HG03575 (cell line): ENCODE data around the gene SLIT3.

Experiments
- ATAC-seq: cut with Tn5 transposase; IDR thresholded peaks from one replicate; pipeline ENCODE4 v1.9.1; 2021; ENCODE audit not compliant: unreplicated experiment, insufficient number of reproducible peaks, low FRiP score; ENCODE audit errors: extremely low read depth

Gene SLIT3

DNA sequence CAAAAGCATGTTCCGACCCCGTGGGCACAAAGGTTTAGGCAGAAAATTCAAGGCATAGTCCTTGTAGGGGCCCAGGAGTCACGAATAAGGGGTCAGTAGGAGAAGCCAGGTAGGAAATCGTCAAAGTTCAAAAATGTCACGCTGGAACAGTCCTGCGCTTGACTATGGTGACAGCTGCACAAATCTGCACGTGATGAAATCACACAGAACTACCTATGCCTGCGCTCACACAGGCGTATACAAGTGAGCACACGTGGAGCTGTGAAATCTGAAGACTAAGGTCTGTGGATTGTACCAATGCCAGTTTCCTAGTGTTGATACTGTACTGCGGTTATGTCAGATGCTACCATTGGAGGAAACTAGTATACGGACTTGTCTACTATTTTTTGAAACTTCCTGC is 418.7 kb downstream of the SLIT3 start:
- ATAC-seq = no peak

DNA sequence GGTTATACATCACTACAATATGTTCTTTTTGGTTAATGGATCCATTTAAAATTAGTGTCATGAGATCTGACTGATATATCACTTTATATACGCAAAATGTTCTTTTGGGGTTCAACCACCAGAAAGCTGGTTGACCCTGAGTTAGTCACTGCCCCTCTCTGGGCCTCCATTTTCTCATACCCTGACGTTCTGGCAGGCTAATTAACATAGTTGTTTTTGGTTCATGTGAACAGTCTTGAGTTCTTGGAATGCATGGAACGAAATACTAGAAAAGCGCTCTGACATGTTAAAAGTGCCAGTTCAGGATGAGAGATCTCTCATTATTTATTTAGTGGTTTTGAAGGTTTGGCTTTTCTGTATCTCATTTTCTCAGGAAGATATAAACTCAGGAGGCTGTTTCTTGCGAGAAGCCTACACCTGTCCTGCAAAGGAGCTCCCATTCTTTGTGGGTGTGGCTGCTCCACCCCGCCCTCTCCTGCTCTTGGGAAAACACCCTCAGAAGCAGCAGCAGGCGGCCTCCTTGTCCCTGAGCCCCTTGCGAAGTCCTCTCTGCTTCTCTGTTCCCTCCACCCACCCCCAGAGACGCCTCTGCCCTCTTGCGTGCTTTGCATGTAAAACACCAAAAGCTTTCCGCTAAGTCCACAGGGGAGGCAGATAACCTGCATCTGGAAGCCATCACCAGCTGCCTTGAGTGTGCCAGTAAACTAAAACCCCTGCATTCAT is 419.4 kb downstream of the SLIT3 start:
- no peak for ATAC-seq

DNA sequence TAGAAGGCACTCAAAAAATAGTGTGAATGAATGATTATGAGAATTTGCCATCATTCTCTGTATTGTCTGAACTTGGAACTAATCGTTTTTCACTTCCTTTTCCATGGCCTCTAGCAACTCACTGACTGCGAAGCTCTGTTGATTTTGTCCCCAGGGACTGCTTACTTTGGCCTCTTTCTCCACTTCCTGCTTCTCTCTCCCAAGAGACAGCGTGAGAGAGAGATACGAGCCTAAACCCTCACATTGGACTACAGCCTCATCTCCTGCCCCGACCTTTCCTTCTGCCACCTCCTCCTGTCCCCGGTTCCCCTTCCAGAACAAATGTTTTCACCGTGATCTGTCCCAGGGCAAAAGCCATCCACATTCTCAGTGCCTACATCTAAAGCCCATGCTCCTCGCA is 421.0 kb downstream of the SLIT3 start:
- ATAC-seq = peak; percentile 98

DNA sequence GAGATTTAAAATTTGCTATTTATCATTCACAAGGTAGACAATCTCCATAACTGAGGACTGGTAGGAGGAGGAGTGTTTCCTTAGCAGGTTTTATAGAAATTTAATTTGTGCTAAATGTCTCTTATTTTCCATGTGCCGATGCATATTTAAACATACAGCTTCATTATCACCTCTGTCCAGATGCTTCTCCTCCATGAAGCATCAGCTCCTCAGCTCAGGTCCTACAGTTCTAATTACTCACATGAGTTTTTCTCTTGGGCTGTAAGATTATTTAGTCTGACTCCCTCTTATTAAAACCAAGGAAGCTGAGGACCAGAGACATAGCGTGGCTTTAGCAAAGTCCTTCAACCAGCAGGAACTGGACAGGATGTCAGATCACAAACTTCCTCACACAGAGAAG is 421.6 kb downstream of the SLIT3 start:
- ATAC-seq = no peak

DNA sequence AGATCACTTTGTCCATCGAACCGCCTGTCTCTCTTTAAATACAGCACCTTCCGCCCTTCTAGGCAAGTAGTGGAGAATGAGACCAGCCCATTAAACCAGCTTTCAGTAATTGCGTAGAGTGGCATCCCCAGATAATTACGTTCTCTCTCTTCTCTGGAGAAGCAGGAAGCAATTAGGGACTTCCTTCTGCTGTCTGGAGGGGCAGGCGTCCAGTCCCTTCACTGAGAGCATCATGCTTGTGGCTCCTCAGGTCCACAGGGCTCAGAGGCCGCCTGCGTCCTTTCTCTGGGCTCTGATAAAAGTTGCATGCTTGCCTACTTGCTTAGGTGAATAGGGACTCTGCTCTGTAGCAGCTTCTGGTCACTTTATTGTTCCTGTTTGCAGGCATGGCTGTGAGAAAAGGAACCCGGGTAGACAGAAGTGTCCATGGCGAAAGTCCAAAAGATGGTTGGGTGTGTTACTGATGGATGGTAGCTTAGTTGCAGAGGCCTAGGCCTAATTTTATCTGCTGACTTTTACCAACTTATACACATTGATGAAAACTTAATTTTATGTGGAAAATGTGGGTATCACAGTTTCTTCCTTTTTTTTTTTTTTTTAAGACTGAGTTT is 422.7 kb downstream of the SLIT3 start:
- no peak for ATAC-seq

DNA sequence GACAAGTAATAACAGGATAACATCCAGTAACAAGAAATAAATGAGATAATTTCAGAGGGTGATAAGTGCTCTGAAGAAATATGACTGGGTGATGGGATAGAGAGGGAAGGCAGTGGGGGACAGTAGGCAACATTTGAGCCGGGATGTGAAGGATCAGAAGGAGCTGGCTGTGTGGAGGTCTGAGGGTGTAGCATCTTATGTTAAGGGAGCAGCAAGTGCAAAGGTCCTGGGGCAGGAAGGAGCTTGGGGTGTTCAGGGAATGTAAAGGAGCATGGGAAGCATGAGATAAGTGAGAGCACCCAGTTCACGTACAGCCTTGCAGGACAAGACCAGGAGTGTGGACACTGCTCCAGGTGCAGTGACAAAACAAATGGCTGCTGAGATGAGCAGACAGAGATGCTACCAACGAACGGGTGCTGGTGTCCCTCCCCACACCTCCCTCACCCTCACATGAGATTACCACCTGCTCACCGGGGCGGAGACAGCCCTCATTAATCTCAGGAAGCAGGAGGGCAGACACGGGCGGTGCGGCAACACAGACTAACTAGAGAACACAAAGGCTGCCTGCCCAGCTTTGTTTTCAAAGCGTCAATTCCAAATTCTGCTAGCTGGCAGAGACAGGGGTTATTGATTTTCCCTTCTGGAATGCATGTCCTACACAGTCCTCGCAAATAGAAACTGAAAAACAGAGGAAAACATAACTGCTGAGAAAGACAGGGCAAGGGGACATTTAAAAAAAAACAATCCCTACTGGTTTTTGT is 423.6 kb downstream of the SLIT3 start:
- no peak for ATAC-seq

DNA sequence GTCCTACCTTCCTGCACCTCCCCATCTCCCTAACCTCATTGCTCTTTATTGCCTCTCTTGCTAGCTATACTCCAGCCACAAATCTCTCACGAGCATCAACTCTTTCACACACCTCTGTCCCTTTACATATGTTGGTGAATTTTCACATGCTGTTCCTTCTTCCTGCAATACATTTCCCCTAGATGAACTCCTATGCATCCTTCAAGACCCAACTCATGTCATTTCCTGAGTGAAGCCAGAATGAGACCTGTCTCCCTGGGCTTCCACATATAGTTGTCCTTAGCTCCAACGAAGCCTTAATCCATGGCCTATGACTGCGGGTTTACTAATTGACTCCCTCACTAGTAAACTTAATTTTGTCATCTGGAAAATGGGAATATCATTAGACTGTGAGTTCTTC is 424.5 kb downstream of the SLIT3 start:
- ATAC-seq = no peak

DNA sequence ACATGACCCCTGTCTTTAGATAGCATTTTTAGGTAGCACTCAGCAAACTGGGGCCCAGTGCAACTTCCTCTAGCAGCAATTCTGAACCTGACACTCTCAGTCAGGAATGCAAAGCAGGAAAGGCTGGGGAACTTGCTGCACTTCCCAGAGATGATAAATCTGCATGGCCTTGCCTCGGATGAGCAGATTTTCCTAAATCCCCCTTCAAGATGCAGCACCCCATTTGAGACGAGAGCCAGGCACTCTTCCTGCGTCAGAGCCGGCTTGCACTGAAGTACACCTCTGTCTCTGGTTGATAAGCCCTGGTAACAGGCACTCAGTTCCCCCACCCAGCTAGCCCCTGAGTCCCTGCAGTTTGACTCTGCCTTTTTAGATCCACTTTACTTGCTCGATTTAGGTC is 425.1 kb downstream of the SLIT3 start:
- no peak for ATAC-seq

DNA sequence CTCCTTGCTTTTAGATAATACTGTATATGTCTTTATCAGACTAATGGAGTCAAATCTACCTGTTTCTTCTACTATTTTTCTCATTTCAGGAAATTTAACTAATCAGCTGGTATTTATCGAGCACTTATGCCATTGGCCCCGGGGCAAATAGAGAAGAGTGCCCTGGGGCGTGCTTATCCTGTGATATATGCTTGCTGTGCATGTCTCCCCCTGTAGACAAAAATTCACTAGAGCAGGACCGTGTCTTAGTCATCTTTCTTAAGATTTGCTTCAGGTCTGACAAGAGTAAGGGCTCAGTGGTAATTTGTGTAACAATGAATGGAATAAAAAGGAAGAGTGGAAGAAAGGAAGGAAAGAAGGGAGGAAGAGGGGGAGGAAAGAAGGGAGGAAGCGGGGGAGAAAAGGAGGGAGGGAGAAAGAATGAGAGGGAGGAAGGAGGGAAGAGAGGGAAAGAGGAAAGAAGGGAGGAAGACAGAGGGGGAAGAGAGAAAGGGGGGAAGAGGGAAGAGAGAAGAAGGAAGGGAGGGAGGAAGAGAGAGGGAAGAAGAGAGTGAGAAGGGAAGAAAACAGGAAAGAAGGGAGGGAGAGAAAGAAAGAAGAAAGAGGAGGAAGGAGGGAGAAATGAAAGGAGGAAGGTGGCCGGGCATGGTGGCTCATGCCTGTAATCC is 426.1 kb downstream of the SLIT3 start:
- no peak for ATAC-seq

DNA sequence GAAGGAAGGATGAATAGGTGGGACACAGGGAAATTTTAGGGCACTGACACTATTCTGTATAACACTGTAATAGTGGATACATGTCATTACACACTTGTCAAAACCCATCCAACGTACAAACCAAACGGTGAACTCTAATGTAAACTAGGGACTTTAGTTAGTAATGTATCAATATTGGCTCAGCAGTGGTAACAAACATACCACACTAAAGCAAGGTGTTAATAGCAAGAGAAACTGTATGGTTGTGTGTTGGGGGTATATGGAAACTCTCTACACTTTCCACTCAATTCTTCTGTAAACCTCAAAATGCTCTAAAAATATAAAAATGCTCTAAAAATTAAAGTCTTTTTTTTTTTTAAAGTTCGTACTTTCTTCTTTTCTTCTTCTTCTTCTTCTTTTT is 428.7 kb downstream of the SLIT3 start:
- no peak for ATAC-seq

DNA sequence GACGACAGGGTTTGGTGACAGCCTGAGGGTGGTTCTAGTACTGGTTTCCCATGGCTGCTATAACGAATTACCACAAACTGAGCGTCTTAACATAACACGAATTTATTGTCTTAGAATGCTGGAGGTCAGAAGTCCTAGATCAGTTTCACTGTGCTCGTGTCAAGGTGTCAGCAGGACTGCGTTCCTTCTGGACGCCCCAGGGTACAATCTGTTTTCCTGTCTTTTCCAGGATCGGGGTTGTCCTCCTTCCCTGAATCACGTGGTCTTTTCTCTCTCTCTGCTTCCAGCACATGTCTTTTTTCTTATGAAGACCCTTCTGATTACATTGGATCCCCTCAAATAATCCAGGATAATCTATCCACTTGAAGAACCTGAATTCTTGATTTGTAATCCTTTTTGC is 430.0 kb downstream of the SLIT3 start:
- no peak for ATAC-seq

DNA sequence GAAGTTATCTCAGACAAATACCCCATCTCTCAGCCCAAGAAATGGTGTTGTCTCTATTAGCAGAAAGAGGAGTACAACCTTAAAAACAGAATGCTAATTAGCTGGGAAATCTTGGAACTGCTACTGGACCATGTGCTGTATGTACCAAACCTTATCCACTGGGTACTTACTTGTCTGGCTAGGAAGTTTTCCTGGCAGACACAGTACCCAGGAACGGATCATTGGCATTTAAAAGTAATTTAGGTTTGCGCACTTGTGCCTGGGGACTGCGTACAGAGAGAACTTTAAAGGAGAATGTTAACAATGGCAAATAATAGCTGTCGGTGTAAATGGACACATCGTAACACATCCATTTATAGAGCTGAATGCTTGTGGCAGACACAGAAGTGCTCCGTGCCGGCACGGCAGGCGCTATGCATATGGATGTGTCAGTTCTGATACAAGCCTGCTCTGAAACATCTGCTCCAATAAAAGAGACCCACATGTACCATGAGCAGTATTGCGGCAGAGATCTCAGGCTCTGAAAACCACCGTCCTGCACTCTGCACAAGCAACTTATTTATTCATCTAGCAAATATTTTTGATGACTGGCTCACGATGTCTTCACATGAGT is 431.2 kb downstream of the SLIT3 start:
- no peak for ATAC-seq

DNA sequence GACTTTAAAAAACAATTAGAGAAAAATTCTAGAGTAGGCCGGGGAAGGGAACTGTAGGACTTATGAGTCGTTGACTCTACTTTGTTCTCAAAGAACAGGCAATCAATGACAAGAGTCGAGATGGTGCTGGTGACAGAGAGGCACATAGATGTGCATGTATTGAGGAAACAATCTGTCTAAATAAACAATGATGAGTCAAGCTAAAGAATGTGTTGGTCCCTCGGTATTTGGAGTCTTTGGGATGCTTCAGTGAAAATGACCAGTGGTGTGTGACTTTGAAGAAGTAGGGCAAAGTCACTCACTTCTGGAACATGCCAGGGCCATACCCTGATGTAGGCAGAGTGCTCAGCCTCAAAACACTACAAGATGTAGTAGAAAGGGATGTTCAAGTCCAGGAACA is 433.7 kb downstream of the SLIT3 start:
- ATAC-seq = no peak

DNA sequence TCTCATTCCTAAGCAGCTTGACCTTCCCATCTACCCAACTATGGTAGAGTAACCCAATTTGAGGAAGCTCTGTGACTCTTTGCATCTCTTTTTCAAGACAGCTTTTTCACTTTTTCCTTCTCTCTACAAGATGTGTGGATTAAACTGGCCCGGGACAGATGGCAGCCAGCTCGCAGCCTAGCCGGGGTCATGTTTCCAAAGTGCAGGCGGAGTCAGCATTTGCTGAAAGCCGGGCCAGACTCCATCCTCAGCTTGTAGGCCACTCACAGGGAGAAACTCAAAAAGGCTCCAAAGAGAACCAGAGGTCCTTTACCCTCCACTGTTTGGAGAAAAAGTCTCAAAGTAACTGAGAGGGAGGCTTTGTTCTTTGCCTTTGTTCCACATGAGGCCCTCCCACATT is 435.0 kb downstream of the SLIT3 start:
- ATAC-seq = no peak

DNA sequence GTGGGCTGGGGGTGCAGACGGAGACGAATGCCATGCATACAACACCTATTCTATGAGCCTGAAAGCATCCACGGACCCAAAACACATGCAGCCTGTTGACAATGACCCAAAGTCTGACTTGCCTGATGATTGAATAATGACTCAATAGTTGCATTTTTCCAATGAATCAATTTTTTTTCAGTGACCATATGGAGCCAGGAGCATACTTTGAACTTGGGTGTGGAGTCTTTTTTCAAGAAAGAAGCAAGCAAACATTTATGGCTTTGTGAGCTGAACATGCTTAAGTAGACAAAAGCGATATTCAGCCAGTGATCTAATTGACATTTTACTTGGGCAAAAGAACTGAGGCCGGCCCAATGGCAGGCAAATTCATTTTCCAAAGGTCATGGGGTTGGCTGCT is 437.9 kb downstream of the SLIT3 start:
- ATAC-seq = no peak

DNA sequence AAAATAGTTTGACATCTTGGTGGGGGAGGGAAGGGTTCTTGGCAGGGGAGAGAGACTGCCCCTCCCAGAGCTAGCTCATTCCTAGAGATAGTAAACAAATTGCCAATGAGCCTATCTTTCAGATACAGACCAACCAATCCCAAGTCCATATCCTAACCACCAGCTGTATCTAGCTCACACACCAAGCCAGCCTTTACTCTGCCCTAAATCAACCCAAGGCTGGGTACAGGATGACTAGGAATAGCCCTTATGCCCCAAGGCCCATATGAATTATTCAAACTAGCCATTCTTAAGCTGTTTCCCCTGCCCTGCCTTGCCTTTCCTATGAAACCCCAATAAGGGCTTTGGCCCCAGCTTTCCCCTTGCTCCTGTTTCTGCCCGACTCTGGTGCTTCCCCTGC is 440.4 kb downstream of the SLIT3 start:
- no peak for ATAC-seq

DNA sequence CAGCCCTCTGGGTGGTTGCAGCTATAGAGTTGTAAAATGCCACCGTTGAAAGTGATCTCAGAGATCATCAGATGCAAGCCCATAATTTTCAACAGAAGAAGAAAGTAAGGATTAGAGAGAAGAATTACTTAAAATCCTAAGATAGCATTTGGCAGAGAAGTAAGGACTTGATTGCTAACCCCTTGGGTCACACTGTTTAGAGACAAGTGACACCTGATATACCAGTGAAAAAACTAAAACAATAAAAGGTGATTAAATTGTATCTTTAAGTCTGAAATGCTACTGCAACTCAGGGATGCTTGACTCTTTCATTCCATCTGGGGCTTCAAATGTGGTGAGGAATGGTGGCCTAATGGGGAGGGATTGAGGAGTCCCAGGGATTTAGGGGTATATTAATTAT is 440.9 kb downstream of the SLIT3 start:
- no peak for ATAC-seq

DNA sequence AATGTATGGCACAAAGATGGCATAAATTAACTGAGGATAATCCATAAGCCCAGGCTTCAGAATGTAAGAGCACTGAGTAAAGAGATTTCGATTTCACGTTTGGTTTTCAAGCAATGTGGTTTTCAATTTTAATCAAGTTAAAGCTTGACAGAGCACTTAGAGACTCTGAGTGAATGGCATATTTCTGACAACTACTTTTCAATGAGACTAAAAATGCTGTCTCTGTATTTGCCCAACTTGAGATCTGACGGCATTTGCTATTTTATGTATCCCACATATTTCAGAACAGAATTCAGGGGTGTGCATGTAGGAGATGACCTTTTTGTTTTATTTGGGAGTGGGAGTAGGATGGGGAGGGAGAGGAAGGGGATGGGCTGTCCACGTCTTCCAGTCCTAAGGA is 441.5 kb downstream of the SLIT3 start:
- ATAC-seq = no peak

DNA sequence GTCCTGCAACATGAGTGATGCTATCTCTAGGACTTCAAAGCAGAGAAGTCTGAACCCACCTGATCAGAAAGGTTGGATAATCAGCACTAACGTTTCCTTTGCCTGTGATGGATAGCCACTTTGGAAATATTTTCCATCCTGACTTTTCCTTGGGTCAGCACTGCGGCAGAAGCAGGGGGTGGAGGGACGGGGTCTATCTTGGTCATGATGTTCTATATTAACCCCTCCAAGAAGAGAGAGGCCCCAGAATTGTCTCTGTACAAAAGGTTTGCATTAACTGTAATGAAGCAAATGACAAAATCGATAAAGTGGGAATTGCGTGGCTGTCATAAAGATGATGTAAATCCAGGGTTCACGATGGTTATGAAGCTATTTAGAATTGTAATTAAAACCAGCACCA is 441.9 kb downstream of the SLIT3 start:
- no peak for ATAC-seq
